Amygdala (tissue), 56 donors: Measurements from ENCODE around the gene ZNF543.
A peak's percentile ranks its signal among the peaks of the same experiment; 100 is the strongest.
"Not testable (repeated sequence)": the region's sequence is repeated elsewhere in the genome, so short reads cannot be mapped to it uniquely, and the experiment has no call there.

ENCODE experiments used
- DNase-seq, 56 donors: peaks; one replicate each; lab custom pipeline; 2025; lab: John Stamatoyannopoulos, UW

The ZNF543 gene

DNA sequence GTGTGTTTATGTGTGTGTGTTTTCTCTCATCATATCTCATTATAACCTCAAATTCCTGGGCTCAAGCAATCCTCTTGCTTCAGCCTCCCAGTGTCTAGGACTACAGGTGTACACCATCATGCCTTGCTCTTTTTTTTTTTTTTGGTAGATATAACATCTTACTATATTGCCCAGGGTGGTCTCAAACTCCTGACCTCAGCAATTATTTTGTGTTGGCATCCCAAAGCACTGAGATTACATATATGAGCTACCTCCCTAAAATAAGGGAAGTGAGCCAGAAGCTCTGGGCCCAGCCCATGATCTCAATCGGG lies 448 bp upstream of the ZNF543 start:
- DNase-seq, result no peak

- no peak for DNase-seq
Measured at GRCh38 chr19:57321116-57321515, 844 bp downstream of the ZNF543 start.

DNA sequence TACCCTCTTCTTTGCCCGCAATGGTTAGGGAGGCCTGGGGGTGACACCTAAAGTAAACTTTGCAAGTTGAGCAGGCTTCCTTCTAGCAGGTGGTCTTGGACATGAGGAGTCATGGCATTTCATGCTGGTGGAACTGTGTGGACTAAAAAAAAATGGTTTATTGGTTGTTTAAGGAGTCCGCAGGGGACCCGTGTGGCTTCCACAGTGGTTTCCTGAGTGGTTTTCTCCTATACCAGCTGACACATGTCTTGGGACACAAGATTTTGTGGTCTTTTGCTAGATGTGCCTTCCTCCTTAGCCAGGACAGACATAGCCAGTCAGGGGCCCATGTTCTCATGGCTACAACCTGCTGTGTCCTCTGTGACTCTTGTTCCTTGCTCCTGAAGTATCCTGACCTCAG lies 1.5 kb downstream of the ZNF543 start:
- DNase-seq, result no peak

GRCh38 chr19:57324992-57325391 lies 4.7 kb downstream of the ZNF543 start:
- DNase-seq, result no peak

- DNase-seq, result no peak
Measured at GRCh38 chr19:57327993-57328392, 7.7 kb downstream of the ZNF543 start.

DNA sequence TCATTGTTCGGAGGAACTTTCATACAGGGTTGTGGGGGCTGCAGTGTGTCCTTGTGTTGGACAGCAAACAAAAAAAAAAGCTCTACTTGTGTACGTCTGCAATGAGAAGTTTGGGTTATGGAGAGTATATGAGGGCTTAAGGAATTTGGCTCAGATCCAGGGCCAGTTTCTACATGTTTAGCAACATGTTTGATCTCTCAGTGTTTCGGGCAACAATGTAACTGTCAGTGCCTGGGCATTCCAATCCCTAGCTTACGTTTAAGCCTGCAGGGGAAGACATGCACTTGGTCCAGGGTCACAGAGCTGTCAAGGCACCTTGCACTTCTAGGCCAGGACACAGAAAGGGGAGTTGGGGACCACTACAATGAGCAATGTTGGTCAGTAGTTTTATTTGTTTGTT lies 13.9 kb downstream of the ZNF543 start:
- DNase-seq, result no peak

- DNase-seq, result no peak
Measured at GRCh38 chr19:57338877-57339276, 18.6 kb downstream of the ZNF543 start.

- DNase-seq, result no peak
Measured at GRCh38 chr19:57342582-57342981, 22.3 kb downstream of the ZNF543 start.

DNA sequence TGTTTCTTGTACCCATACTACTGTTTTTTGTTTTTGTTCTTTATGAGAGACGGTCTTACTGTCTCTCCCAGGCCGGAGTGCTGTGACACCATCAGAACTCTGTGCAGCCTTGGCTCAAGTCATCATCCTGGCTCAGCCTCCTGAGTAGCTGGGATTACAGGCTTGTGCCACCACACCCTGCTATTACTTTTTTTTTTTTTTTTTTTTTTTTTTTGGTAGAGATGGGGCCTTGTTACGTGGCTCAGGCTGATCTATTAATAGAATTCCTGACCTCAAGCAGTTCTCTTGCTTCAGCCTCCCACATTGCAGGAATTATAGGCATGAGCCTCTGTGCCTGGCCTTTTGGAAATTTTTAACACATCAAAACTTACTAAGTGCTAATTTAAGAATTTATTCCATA lies 27.9 kb downstream of the ZNF543 start:
- no peak for DNase-seq

- peak; percentile 42 to 98 (median 92) for DNase-seq
Measured at GRCh38 chr19:57350877-57351805, 30.9 kb downstream of the ZNF543 start, which contains the start of gene ZNF304. Gene ZNF304, plus strand, starts transcription at chr19:57351271. Its CDS starts 394 bp downstream, at chr19:57351665.

DNA sequence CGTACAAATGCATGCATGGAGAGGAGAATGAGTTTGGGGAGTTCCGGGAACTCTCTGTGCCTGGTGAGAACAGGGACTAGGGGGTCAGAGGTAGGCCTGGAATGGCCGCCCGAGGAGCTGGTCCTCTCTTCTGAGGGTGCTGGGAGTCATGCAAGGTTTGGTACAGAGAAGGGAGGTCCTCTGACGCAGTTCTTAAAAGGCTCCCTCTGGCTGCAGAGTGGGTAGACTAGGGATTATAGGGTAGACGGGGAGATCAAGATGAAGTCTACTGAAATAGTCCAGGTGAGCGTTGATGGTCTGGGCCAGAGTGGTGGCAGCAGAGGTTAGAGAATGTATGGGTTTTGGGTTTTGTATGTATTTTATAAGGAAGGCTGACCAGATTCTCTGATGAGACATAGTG lies 31.6 kb downstream of the ZNF543 start:
- DNase-seq, result no peak

GRCh38 chr19:57355916-57356315 lies 35.6 kb downstream of the ZNF543 start:
- no peak for DNase-seq

GRCh38 chr19:57357406-57357805 lies 37.1 kb downstream of the ZNF543 start:
- no peak for DNase-seq

DNA sequence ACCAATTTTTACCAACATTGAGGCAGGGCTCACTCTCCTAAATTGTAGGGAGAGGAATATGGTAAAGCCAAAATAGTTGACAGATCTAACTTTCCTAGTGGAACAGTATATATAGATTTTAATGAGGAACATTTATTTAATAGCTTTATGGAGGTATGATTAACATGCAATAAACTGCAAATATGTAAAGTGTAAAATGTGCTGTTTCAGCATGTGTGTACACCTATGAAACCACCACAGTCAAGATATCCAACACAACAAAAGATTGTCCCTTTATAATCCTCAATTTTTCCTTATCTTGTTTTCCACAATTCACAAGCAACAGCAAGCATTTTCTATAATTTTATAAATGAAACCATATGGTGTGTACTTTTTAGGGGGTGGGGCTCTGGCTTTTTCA lies 39.0 kb downstream of the ZNF543 start:
- no peak for DNase-seq

- no peak for DNase-seq
Measured at GRCh38 chr19:57362419-57362818, 42.1 kb downstream of the ZNF543 start.

- peak; percentile 73 to 99 (median 97) for DNase-seq
Measured at GRCh38 chr19:57362997-57363687, 42.9 kb downstream of the ZNF543 start, which contains the start of the genes TRAPPC2B and ZNF547. Gene TRAPPC2B, plus strand, starts transcription at chr19:57363551. Its CDS starts 1,283 bp downstream, at chr19:57364834. Gene ZNF547, plus strand, starts transcription at chr19:57363551. Its CDS starts 5,005 bp downstream, at chr19:57368556.

GRCh38 chr19:57363688-57364181 lies 43.5 kb downstream of the ZNF543 start:
- DNase-seq, result peak in 4 of 56 donors; percentile 22 to 36 (median 26)

DNA sequence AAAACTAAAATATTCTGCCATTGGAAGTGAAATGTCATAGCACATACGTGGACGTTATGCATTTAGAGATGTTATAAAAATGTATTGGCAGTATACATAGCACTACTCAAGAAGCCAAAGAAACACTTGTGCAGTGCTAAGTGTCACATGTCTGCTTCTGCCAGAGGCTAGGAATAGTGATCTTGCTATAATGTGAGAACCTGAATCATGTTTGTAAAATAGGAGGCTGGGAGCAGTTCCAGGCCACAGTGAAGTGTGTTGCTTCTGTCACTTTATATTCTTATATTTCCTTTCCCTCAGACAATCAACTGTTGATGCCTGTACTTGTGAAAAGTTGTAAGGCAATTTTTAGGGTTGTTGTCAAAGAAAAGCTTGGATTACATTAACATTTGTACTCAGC lies 46.5 kb downstream of the ZNF543 start:
- DNase-seq, result no peak

DNA sequence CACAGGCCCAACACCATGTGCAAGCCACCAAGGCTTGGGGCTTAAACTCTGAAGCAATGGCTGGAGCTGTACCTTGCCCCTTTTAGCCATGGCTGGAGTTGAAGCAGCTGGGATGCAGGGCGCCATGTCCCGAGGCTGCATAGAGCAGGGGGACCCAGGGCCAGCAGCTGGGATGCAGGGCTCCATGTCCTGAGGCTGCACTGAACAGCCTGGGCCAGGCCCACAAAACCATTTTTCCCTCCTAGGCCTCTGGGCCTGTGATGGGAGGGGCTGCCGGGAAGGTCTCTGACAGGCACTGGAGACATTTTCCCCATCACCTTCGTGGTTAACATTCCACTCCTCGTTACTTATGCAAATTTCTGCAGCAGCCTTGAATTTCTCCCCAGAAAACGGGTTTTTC lies 53.9 kb downstream of the ZNF543 start:
- DNase-seq, result no peak

DNA sequence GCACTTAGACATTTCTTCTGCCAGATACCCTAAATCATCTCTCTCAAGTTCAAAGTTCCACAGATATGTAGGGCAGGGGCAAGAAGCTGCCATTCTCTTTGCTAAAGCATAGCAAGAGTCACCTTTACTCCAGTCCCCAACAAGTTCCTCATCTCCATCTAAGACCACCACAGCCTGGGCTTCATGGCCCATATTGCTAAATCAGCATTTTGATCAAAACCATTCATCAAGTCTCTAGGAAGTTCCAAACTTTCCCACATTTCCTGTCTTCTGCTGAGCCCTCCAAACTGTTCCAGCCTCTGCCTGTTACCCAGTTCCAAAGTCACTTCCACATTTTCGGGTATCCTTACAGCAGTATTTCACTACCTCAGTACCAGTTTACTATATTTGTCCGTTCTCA lies 54.4 kb downstream of the ZNF543 start:
- not testable (repeated sequence) for DNase-seq

DNA sequence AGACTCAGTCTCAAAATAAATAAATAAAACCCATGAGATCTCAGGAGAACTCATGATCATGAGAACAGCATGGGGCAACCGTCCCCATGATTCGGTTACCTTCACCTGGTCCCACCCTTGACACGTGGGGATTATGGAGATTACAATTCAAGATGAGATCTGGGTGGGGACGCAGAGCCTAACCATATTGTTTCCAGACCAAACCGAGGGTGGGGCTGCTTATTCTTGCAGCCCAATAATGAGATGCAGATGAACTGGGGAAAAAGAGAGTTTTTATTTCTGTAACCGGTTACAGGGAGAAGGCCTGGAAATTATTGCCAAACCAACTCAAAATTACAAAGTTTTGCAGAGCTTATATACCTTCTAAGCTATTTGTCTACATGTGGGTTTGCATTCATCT lies 55.9 kb downstream of the ZNF543 start:
- DNase-seq, result no peak
